Gastroesophageal sphincter (tissue), 3 donors: ENCODE results near the gene ADRM1.

Source experiments
- CTCF ChIP-seq, 4 experiments: fragments of 200-600 bp in 2 of 4; fragments of 450-650 bp in 2 of 4; sonication (generic) in 1 of 4; IDR thresholded peaks; one replicate each; pipeline ENCODE4 v1.5.1; 2017 to 2019; ENCODE audit warnings: antibody characterized with exemption in 4 of 4, mild to moderate bottlenecking in 2 of 4, moderate library complexity in 2 of 4
- EP300 ChIP-seq: sonication (generic); formaldehyde crosslinking; IDR thresholded peaks from one replicate; pipeline ENCODE4 v1.6.1; 2017; ENCODE audit warnings: antibody characterized with exemption, mild to moderate bottlenecking
- POLR2A ChIP-seq, 2 donors: fragments of 450-650 bp; IDR thresholded peaks; one replicate each; pipeline ENCODE4 v1.6.1; 2017; ENCODE audit warnings: antibody characterized with exemption in 2 of 2, mild to moderate bottlenecking in 2 of 2, moderate library complexity in 1 of 2
- POLR2AphosphoS5 ChIP-seq: sonication (generic); formaldehyde crosslinking; IDR thresholded peaks from one replicate; pipeline ENCODE4 v1.6.1; 2017; ENCODE audit warnings: antibody characterized with exemption

DNA sequence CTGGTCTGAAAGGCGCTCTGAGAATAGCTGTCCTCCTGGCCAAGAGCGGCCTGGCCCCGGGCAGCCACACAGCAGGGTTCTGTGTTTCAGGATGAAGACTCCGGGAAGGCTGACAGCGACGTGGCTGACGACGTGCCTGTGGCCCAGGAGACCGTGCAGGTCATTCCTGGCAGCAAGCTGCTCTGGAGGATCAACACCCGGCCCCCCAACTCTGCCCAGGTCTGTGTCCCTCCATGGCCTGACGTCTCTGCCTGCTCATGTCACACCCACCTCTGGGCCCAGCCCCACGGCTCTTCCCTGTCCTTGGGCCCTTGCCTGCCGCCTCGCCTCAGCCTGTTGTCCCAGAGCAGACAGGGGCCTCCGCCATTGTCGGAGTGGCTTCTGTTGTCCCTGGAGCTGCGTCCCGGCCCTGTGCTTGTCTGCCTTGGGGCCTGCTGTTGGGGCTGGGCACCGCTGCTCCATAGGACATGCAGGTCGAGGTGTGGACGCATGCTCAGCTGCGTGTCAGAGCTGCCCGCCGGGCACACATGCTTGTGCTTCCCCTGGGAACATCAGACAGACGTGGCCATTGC is 16.2 kb upstream of the ADRM1 start:
- TF ChIP-seq CTCF (IDR thresholded peaks at IDR 0.05) = no peak
- TF ChIP-seq POLR2A (IDR thresholded peaks at IDR 0.05) = no peak
- no peak for TF ChIP-seq POLR2AphosphoS5
- no peak for TF ChIP-seq EP300
